GM19351 (cell line): ENCODE data around the gene TYK2.
"Not testable (repeated sequence)": the region's sequence is repeated elsewhere in the genome, so short reads cannot be mapped to it uniquely, and the experiment has no call there.

Experiments
- ATAC-seq: cut with Tn5 transposase; IDR thresholded peaks from one replicate; pipeline ENCODE4 v1.9.1; 2021; ENCODE audit warnings: mild to moderate bottlenecking, moderate library complexity; ENCODE audit not compliant: unreplicated experiment

TYK2 gene

GRCh38 chr19:10380313-10381102 lies at the start of gene TYK2:
TSS of gene TYK2 (minus strand) at chr19:10380572. CDS start at chr19:10378406, 2,166 bp downstream.
- peak; percentile 94 for ATAC-seq

- no peak for ATAC-seq
Measured at GRCh38 chr19:10428996-10429381, 48.6 kb upstream of the TYK2 start.

- no peak for ATAC-seq
Measured at GRCh38 chr19:10427169-10427568, 46.8 kb upstream of the TYK2 start.

GRCh38 chr19:10424011-10424637 lies 43.8 kb upstream of the TYK2 start:
- no peak for ATAC-seq

GRCh38 chr19:10422846-10423245 lies 42.5 kb upstream of the TYK2 start:
- ATAC-seq: no peak

- ATAC-seq: no peak
Measured at GRCh38 chr19:10422046-10422461, 41.7 kb upstream of the TYK2 start.

GRCh38 chr19:10421240-10422045 lies 41.1 kb upstream of the TYK2 start:
- ATAC-seq: no peak

- no peak for ATAC-seq
Measured at GRCh38 chr19:10420444-10421239, 40.3 kb upstream of the TYK2 start, which contains the start of gene PDE4A. TSS of gene PDE4A (plus strand) at chr19:10420538. CDS start at chr19:10420765, 227 bp downstream.

- ATAC-seq: no peak
Measured at GRCh38 chr19:10419646-10420443, 39.5 kb upstream of the TYK2 start.

- ATAC-seq: no peak
Measured at GRCh38 chr19:10419200-10419645, 38.9 kb upstream of the TYK2 start.

- ATAC-seq: no peak
Measured at GRCh38 chr19:10418485-10419199, 38.3 kb upstream of the TYK2 start.

GRCh38 chr19:10418235-10418484 lies 37.8 kb upstream of the TYK2 start:
- ATAC-seq: no peak

- ATAC-seq: no peak
Measured at GRCh38 chr19:10417541-10418234, 37.3 kb upstream of the TYK2 start.

GRCh38 chr19:10416380-10417257 lies 36.2 kb upstream of the TYK2 start:
- peak; percentile 36 for ATAC-seq

GRCh38 chr19:10416083-10416379 lies 35.7 kb upstream of the TYK2 start:
- no peak for ATAC-seq

- ATAC-seq: peak; percentile 61
Measured at GRCh38 chr19:10412257-10412977, 32.0 kb upstream of the TYK2 start.

- ATAC-seq: not testable (repeated sequence)
Measured at GRCh38 chr19:10411224-10411623, 30.9 kb upstream of the TYK2 start.
